Skin of body (tissue), 2 donors: ENCODE data around the gene HENMT1. TPM values are rescaled to one million over a fixed set of nuclear protein-coding genes. Genes with fewer than 3 reads are reported as not detected.
A peak's percentile ranks its signal among the peaks of the same experiment; 100 is the strongest.
"Not testable (repeated sequence)": the region's sequence is repeated elsewhere in the genome, so short reads cannot be mapped to it uniquely, and the experiment has no call there.

Source experiments
- DNase-seq: peaks from one replicate; lab custom pipeline; 2025; lab: John Stamatoyannopoulos, UW
- total RNA-seq: library from RNA; depleted of rRNA; stranded (reverse); fragments of >200 nt; gene quantifications from one replicate; pipeline ENCODE4 v1.2.3, GENCODE V29; 2014

The HENMT1 gene
- total RNA-seq: 7.3 TPM

DNA sequence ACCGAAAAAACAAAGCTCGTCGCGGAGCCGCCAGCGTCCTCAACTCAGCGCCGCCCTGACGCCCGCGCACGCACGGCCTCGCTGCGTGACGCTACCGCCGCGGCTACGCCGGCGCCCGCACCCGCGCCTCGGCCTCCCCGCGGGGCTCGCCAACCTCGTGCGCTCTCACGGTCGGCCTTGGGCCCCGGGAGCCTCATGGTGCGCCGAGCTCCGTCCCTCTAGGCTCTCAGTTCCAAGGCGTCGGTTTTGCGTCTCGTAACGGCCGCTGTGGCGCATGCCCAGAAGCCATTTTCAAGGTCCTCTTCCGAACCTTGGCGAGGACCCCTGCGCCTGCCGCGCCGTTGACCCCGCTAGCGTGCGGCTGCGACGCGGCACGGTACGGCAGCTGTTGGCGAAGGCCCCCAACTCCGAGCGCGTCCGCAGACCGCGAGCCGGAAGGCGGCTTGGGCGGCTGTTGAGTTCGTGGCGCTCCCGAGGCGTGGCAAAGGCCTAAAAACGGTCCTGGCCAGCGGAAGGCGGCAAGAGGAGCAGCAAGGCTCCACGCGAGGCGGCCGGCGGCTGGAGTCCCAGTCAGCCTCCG, at the start of gene HENMT1:
Gene HENMT1, minus strand, starts transcription at position 64 of the 580 bp plus-strand sequence. CDS start 1,209 bp downstream, outside the sequence.
- DNase-seq: peak; percentile 85

DNA sequence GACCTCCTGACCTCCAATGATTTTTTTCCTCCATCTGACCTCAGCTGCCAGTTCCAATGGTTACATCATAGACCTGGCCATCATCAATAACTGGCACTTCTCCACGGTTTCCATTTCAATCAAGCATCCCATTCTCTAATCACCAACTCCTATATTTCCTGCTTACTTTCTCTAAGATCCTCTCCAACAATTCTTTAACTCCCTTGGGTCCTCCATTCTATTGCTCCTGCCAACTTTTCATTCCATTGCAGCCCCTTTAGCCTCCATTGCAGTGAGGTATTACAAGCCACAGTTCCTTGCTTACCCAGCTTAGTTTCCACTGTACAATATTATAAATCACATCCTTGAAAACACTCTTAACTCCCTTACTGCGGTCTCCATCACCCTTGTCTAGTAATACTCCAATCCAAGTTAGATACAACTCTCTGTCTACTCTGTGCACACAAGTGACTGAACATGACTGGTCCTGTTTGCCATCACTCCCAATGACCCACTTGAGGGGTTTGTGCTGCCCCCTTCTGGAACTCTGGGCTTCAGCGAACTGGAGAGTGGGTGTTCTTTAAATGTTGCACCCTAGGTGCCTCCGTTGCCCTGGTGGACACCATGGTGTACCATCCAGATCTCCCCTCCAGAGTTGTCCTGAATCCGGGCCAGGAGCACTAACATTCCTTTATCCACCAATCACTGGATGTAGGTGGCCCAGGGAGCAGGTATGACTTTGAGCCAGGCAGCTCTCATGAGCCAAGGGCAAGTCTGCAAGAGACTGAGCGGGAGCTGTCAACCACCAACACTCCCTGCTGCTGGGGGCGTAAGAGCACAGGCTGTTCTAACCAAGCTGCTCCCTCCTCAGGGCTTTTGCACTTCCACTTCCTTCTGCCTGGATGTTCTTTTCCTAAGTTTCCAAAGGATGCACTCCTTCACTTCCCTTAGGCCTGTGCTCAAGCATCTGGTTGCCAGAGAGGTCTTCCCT, 48.1 kb upstream of the HENMT1 start:
- no peak for DNase-seq

DNA sequence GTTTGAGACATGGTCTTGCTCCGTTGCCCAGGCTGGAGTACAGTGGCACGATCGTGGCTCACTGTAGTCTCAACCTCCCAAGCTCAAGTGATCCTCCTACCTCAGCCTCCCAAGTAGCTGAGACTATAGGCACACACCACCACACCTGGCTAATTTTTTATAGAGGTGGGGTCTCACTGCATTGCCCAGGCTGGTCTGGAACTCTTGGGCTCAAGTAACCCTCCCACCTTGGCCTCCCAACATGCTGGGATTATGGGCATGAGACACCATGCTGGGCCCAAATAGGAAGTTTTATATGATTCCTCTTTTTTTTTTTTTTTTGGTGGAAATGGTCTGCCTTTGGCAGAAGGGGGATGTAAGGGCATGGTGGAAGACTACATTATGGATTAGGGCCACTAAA, 45.8 kb upstream of the HENMT1 start:
- DNase-seq: no peak

GRCh38 chr1:108704496-108704895, 43.6 kb upstream of the HENMT1 start:
- no peak for DNase-seq

- no peak for DNase-seq
Measured at GRCh38 chr1:108703939-108704338, 43.0 kb upstream of the HENMT1 start.

- DNase-seq: not testable (repeated sequence)
Measured at GRCh38 chr1:108702109-108702508, 41.2 kb upstream of the HENMT1 start.

DNA sequence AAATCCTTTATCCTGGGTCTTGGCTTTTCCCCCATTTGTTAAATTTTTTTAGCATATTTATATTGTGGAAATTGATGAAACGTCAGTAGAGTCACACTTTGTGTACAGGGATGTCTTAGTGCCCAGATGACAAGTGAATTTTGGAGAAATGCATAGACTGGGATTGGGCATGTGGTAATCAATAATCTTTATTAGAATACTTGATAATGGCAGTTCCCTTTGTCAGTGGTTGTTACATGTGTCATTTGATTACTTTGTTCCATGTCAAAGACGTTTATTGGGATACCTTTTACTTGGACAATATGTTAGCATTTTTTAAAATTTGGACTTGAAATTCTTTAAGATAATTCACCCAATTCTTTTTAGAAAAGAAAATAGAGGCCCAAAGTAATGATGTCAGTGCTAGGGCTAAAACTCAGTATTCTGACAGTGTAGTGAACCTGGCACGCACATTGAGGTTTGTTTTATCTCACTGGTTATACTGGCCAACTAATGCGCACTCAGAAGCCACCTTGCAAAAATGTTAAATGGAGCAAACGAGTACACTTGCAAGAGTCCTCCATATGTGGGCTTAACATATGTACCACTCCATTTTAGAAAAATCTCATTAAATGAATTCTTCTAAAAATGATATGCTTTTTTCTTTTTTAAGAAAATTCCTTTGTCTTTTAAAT, 40.4 kb upstream of the HENMT1 start:
- DNase-seq: no peak

GRCh38 chr1:108699375-108700332, 38.8 kb upstream of the HENMT1 start:
- no peak for DNase-seq

GRCh38 chr1:108695535-108695934, 34.6 kb upstream of the HENMT1 start:
- DNase-seq: no peak

DNA sequence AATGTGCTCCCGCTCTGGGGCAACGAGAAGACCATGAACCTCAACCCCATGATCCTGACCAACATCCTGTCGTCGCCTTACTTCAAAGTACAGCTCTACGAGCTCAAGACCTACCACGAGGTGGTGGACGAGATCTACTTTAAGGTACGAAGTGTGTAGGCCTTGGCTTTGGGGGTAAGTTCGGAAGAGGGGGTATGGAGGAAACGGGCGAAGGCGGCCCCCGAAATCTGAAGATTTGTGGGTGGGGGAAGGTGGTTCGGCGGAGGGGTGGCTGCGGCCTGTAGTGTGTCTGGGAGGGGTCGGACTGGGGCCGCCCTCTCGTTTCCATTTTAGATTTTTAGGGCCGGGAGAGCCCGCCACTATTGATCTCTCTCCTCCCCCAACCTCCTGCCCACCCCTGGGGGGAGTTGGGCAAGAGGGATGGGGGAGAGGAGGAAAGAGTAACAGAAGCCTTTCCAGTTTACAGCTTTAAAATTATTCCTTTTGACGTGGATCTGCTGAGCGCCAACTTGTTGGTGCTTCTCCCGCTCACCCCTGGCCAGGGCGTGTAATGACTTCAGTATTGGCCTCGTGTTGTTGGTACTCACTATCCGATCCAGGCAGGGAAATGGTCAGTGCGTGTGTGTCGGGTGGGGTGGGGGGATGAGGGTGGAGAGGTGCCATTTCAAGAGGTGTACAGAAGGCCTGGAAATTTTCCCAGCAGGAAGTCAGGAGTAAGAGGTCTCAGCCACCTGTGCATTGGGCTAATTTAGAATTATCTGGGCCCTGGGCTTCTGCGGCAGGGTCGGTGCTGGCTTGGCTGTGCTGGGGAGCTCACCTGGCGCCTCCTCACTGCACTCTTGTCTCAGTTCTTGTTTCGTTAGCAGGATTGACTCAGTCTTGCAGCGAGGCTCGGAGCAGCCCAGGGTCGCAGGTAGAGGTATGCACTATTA, 32.1 kb upstream of the HENMT1 start:
- peak; percentile 75 for DNase-seq

- DNase-seq: peak; percentile 91
Measured at GRCh38 chr1:108691942-108692723, 31.2 kb upstream of the HENMT1 start, which contains the start of gene PRPF38B. Gene PRPF38B (plus strand): TSS chr1:108692310. CDS start chr1:108692592, 282 bp downstream.

- peak; percentile 80 for DNase-seq
Measured at GRCh38 chr1:108691128-108691941, 30.4 kb upstream of the HENMT1 start.

DNA sequence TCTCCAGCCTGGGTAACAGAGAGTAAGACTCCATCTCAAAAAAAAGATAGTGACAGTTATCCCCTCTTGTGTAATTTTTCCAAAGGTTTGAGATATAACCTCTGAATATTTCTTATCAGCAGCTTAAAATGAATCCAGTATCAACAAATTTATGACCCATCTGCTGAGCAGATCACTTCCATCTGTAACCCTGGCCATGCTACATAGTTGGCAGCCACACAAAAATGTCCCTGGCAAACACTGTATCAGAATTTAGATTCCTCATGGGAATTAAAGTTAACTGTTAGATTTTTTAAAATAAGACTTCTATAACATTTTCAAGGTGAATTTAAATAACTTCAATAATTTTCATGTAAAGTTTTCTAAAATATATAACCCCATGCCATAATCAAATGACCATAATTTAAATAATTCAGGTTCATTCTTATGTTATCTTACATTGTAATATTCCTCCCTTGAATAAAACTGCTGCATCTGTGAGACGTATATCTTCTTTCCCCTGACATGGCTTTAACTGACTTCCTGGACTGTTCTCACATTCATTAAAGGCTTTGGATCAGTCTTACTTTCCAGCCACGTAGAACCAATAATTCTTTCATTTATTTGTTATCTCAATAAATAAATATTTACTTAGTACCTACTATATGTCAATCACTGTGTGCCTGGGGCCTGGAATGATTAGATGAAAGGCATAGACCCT, 25.9 kb upstream of the HENMT1 start:
- DNase-seq: peak; percentile 64

GRCh38 chr1:108685529-108685928, 24.6 kb upstream of the HENMT1 start:
- no peak for DNase-seq

DNA sequence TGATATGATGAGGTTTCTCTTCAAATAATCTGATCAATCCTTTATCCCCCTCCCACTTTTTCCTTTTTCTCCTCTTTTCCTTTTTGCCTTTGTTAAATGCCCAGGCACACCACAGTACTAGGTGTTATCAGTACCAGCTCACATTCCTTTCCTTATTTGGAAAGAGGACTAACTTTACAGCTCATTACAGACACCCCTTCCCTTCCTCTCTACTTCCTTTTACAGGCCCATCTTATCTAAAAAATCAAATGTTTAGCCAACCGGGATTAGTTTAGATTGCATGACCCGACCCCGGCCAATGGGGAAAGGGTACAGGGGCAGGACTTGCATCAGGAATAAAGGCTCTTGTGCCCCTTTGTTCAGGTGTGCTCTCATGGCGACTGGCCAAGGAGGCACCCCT, 20.8 kb upstream of the HENMT1 start:
- DNase-seq: not testable (repeated sequence)

GRCh38 chr1:108679586-108680213, 18.8 kb upstream of the HENMT1 start:
- no peak for DNase-seq

DNA sequence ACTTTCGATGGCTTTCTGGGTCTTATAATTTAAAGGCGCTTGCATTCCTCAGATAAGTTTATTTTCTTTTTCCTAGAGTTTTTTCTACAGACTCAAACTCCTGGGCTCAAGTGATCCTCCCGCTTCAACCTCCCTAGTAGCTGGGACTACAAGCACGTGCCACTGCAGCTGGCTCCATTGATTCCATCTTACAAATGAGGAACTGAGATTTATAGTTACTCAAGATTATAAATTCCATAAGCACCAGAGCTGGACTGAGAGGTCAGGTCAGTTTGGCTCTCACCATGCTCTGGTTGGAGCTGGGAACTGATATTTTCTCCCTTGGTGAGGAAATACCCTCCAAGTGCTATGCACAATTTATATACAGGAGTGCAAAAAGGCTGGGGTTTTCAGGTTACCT, 17.8 kb upstream of the HENMT1 start:
- DNase-seq: no peak
